Neural cell (in vitro differentiated cells): ENCODE data around the gene GLCE. TPM values are rescaled to one million over a fixed set of nuclear protein-coding genes. Genes with fewer than 3 reads are reported as not detected.

Experiments
- H2AFZ ChIP-seq: fragments of 200-600, 300-800 bp; sonication (generic), shearing (Covaris generic); 2 replicates; pipeline ENCODE4 v1.6.0; 2014; ENCODE audit warnings: low read depth, mild to moderate bottlenecking, antibody characterized with exemption, low read length, moderate library complexity
- H3F3A ChIP-seq: fragments of 200-600 bp; shearing (Covaris generic); 2 replicates; pipeline ENCODE4 v1.6.1; 2016; ENCODE audit warnings: mild to moderate bottlenecking, moderate library complexity, mixed read lengths, antibody characterized with exemption, low read length; ENCODE audit not compliant: insufficient read depth, poor library complexity, severe bottlenecking
- H3K27ac ChIP-seq: fragments of 200-600, 300-800 bp; sonication (generic), shearing (Covaris generic); 2 replicates; pipeline ENCODE4 v1.5.1; 2014; ENCODE audit warnings: mild to moderate bottlenecking, low read length, moderate library complexity
- H3K27me3 ChIP-seq: fragments of 300-800, 200-600 bp; sonication (generic), shearing (Covaris generic); 2 replicates; pipeline ENCODE4 v1.6.0; 2014; ENCODE audit warnings: mild to moderate bottlenecking, low read depth, low read length, moderate library complexity; ENCODE audit not compliant: insufficient read depth
- H3K36me3 ChIP-seq: fragments of 300-800, 200-600 bp; sonication (generic), shearing (Covaris generic); 2 replicates; pipeline ENCODE4 v1.5.1; 2014; ENCODE audit warnings: mild to moderate bottlenecking, antibody characterized with exemption, low read length, moderate library complexity; ENCODE audit not compliant: insufficient read depth
- H3K4me2 ChIP-seq: fragments of 300-800, 200-600 bp; sonication (generic), shearing (Covaris generic); 2 replicates; pipeline ENCODE4 v1.6.0; 2014; ENCODE audit warnings: mild to moderate bottlenecking, low read length
- H3K4me3 ChIP-seq: fragments of 300-800, 200-600 bp; sonication (generic), shearing (Covaris generic); 2 replicates; pipeline ENCODE4 v1.5.1; 2014; ENCODE audit warnings: mild to moderate bottlenecking, low read length, moderate library complexity
- H3K79me2 ChIP-seq: fragments of 200-600 bp; shearing (Covaris generic); replicated peaks from 2 replicates; pipeline ENCODE4 v1.6.0; 2014; ENCODE audit warnings: mild to moderate bottlenecking, low read length, moderate library complexity; ENCODE audit not compliant: insufficient read depth
- H3K9ac ChIP-seq: fragments of 300-800, 200-600 bp; sonication (generic), shearing (Covaris generic); 2 replicates; pipeline ENCODE4 v1.6.1; 2016; ENCODE audit warnings: mild to moderate bottlenecking, low read length, mixed read lengths
- H3K9me2 ChIP-seq: fragments of 200-600 bp; shearing (Covaris generic); 2 replicates; pipeline ENCODE4 v1.6.1; 2016; ENCODE audit warnings: mild to moderate bottlenecking, low read length, mixed read lengths; ENCODE audit not compliant: insufficient read depth
- H3K9me3 ChIP-seq: fragments of 200-600, 300-800 bp; sonication (generic), shearing (Covaris generic); 2 replicates; pipeline ENCODE4 v1.6.1; 2016; ENCODE audit warnings: mild to moderate bottlenecking, mixed run types, low read length, moderate library complexity, mixed read lengths
- H4K20me1 ChIP-seq: fragments of 200-600 bp; shearing (Covaris generic); 2 replicates; pipeline ENCODE4 v1.6.1; 2016; ENCODE audit warnings: mild to moderate bottlenecking, mixed run types; ENCODE audit not compliant: insufficient read depth
- EP300 ChIP-seq: fragments of 450-650 bp; conservative IDR thresholded peaks from 2 replicates; pipeline ENCODE4 v1.6.1; 2014; ENCODE audit warnings: antibody characterized with exemption, mild to moderate bottlenecking, moderate library complexity; ENCODE audit not compliant: poor library complexity, severe bottlenecking
- EZH2 ChIP-seq: fragments of 200-600, 300-800 bp; shearing (Covaris generic), sonication (generic); IDR thresholded peaks from 2 replicates; pipeline ENCODE4 v1.6.1; 2014; ENCODE audit warnings: antibody characterized with exemption, low read length, borderline replicate concordance, mild to moderate bottlenecking; ENCODE audit not compliant: insufficient read depth, poor library complexity, severe bottlenecking
- MXI1 ChIP-seq: fragments of 450-650 bp; conservative IDR thresholded peaks from 2 replicates; pipeline ENCODE4 v1.6.1; 2014; ENCODE audit warnings: antibody characterized with exemption, mild to moderate bottlenecking; ENCODE audit not compliant: poor library complexity, severe bottlenecking
- POLR2AphosphoS5 ChIP-seq: IDR thresholded peaks from 2 replicates; pipeline ENCODE4 v1.6.1; 2012
- RAD21 ChIP-seq: fragments of 450-650 bp; conservative IDR thresholded peaks from 2 replicates; pipeline ENCODE4 v1.6.1; 2014; ENCODE audit warnings: antibody characterized with exemption, mild to moderate bottlenecking, moderate library complexity
- SMC3 ChIP-seq: fragments of 450-650 bp; conservative IDR thresholded peaks from 2 replicates; pipeline ENCODE4 v1.6.1; 2014; ENCODE audit warnings: antibody characterized with exemption, mild to moderate bottlenecking, moderate library complexity; ENCODE audit not compliant: poor library complexity
- TAF1 ChIP-seq: IDR thresholded peaks from 2 replicates; pipeline ENCODE4 v1.6.1; 2012; ENCODE audit warnings: low read depth
- polyA plus RNA-seq: library from polyadenylated mRNA; depleted of rRNA; stranded (reverse); fragments of >200 nt; gene quantifications from 2 replicates; pipeline ENCODE4 v1.2.3, GENCODE V29; 2014
- TF ChIP-seq, protein P1 (sequence below): IDR thresholded peaks from 2 replicates; pipeline ENCODE4 v1.6.1; 2012; ENCODE audit warnings: borderline replicate concordance
- TF ChIP-seq, protein P2 (sequence below): fragments of 450-650 bp; IDR thresholded peaks from 2 replicates; pipeline ENCODE4 v1.5.1; 2014; ENCODE audit warnings: antibody characterized with exemption, mild to moderate bottlenecking, moderate library complexity; ENCODE audit not compliant: poor library complexity, severe bottlenecking

The GLCE gene
- polyA plus RNA-seq, 1 donor from 2014 or later: 31.5 TPM

- Histone ChIP-seq H3K27ac (no peak overlapping the region), H3K4me3 (no peak overlapping the region)
Observed at GRCh38 chr15:69158843-69159240, 1.6 kb upstream of the GLCE start.

DNA sequence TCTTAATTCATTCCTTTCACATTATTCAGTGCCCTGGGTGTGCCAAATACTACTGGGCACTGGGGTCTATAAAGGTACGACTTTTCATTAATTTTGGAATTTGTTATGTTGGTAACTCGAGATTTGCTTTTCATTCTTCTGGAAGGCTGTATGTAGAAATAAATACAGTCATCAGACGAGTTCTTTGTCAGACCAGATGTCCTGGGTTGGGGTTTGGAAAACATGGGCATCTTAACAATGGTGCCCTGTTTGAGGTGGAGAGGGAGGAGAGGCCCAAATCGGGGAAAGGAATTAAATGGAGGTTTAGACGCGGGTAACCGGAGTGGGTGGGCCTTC is 662 bp upstream of the GLCE start:
- no peak for TF ChIP-seq RAD21
- H3F3A ChIP-seq: no peaks in the 10 kb centered on the region
- peak overlapping the region; percentile 20 for H3K4me2 ChIP-seq
- H3K36me3 ChIP-seq: no peaks in the 10 kb centered on the region
- peak overlapping the region; percentile 88 for H3K27ac ChIP-seq
- peaks cover 22% of the 10 kb centered on the region for H3K79me2 ChIP-seq
- H3K9ac ChIP-seq: peak overlapping the region; percentile 63
- no peaks in the 10 kb centered on the region for H3K9me3 ChIP-seq
- peaks cover 3% of the 10 kb centered on the region for H4K20me1 ChIP-seq
- no peaks in the 10 kb centered on the region for H3K9me2 ChIP-seq
- peak overlapping the region; percentile 88 for H3K4me3 ChIP-seq
- peak overlapping the region; percentile 87 for H2AFZ ChIP-seq
- H3K27me3 ChIP-seq: no peaks in the 10 kb centered on the region

More at GRCh38 chr15:69158843-69159240, 1.6 kb upstream of the GLCE start:
- Histone ChIP-seq H4K20me1 (peaks cover 3% of the 10 kb centered on the region), H3K9me3 (no peaks in the 10 kb centered on the region), H3K36me3 (no peaks in the 10 kb centered on the region), H3K9ac (no peak overlapping the region), H3K9me2 (no peaks in the 10 kb centered on the region), H3K79me2 (peaks cover 13% of the 10 kb centered on the region), H3F3A (no peaks in the 10 kb centered on the region), H2AFZ (no peak overlapping the region), H3K27me3 (no peaks in the 10 kb centered on the region), H3K4me2 (no peak overlapping the region)
- TF ChIP-seq TAF1: no peak
- no peak for TF ChIP-seq RAD21
- TF ChIP-seq, protein P1, sequence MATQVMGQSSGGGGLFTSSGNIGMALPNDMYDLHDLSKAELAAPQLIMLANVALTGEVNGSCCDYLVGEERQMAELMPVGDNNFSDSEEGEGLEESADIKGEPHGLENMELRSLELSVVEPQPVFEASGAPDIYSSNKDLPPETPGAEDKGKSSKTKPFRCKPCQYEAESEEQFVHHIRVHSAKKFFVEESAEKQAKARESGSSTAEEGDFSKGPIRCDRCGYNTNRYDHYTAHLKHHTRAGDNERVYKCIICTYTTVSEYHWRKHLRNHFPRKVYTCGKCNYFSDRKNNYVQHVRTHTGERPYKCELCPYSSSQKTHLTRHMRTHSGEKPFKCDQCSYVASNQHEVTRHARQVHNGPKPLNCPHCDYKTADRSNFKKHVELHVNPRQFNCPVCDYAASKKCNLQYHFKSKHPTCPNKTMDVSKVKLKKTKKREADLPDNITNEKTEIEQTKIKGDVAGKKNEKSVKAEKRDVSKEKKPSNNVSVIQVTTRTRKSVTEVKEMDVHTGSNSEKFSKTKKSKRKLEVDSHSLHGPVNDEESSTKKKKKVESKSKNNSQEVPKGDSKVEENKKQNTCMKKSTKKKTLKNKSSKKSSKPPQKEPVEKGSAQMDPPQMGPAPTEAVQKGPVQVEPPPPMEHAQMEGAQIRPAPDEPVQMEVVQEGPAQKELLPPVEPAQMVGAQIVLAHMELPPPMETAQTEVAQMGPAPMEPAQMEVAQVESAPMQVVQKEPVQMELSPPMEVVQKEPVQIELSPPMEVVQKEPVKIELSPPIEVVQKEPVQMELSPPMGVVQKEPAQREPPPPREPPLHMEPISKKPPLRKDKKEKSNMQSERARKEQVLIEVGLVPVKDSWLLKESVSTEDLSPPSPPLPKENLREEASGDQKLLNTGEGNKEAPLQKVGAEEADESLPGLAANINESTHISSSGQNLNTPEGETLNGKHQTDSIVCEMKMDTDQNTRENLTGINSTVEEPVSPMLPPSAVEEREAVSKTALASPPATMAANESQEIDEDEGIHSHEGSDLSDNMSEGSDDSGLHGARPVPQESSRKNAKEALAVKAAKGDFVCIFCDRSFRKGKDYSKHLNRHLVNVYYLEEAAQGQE: no peak
- no peak for TF ChIP-seq EP300
- no peak for TF ChIP-seq SMC3
- no peak for TF ChIP-seq POLR2AphosphoS5
- no peak for TF ChIP-seq MXI1
- TF ChIP-seq, protein P2, sequence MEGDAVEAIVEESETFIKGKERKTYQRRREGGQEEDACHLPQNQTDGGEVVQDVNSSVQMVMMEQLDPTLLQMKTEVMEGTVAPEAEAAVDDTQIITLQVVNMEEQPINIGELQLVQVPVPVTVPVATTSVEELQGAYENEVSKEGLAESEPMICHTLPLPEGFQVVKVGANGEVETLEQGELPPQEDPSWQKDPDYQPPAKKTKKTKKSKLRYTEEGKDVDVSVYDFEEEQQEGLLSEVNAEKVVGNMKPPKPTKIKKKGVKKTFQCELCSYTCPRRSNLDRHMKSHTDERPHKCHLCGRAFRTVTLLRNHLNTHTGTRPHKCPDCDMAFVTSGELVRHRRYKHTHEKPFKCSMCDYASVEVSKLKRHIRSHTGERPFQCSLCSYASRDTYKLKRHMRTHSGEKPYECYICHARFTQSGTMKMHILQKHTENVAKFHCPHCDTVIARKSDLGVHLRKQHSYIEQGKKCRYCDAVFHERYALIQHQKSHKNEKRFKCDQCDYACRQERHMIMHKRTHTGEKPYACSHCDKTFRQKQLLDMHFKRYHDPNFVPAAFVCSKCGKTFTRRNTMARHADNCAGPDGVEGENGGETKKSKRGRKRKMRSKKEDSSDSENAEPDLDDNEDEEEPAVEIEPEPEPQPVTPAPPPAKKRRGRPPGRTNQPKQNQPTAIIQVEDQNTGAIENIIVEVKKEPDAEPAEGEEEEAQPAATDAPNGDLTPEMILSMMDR: no peak
- no peak for TF ChIP-seq EZH2
